Nephron (organoid): Measurements from ENCODE around the gene MITF.

Source experiments
- H3K27ac Mint-ChIP-seq, 3 experiments: 2 replicates each; pipeline ENCODE4 v1.8.0; 2020; ENCODE audit warnings: mixed read lengths in 3 of 3, mild to moderate bottlenecking in 2 of 3, moderate library complexity in 1 of 3
- H3K27me3 Mint-ChIP-seq: 2 replicates; pipeline ENCODE4 v1.8.0; 2021; ENCODE audit warnings: low read depth, mild to moderate bottlenecking, moderate library complexity, mixed read lengths
- H3K36me3 Mint-ChIP-seq: 2 replicates; pipeline ENCODE4 v1.8.0; 2020; ENCODE audit warnings: low read depth, mixed read lengths
- H3K4me1 Mint-ChIP-seq: 2 replicates; pipeline ENCODE4 v1.8.0; 2020; ENCODE audit warnings: mixed read lengths
- H3K4me3 Mint-ChIP-seq, 3 experiments: 2 replicates each; pipeline ENCODE4 v1.8.0; 2020; ENCODE audit warnings: mild to moderate bottlenecking in 3 of 3, mixed read lengths in 3 of 3, moderate library complexity in 2 of 3
- H3K9me3 Mint-ChIP-seq: 2 replicates; pipeline ENCODE4 v1.8.0; 2020; ENCODE audit warnings: mixed read lengths
- CTCF ChIP-seq, 3 experiments: fragments of 200-600 bp; sonication (generic); IDR thresholded peaks; one replicate each; pipeline ENCODE4 v1.5.0; 2021; ENCODE audit warnings: antibody characterized with exemption in 3 of 3; ENCODE audit not compliant: unreplicated experiment in 3 of 3

Gene MITF

GRCh38 chr3:69815970-69816369 is 76.7 kb downstream of the MITF start:
- no peak overlapping the region for H3K27ac Mint-ChIP-seq
- no peaks in the 10 kb centered on the region for H3K36me3 Mint-ChIP-seq
- H3K4me3 Mint-ChIP-seq, result no peak overlapping the region
- TF ChIP-seq CTCF (IDR thresholded peaks at IDR 0.05; ENCODE audit: unreplicated experiment in 3 of 3), result no peak
- H3K27me3 Mint-ChIP-seq, result no peaks in the 10 kb centered on the region
- peaks cover 14% of the 10 kb centered on the region for H3K4me1 Mint-ChIP-seq
- no peaks in the 10 kb centered on the region for H3K9me3 Mint-ChIP-seq

GRCh38 chr3:69817988-69818387 is 78.7 kb downstream of the MITF start:
- peaks cover 26% of the 10 kb centered on the region for H3K4me1 Mint-ChIP-seq
- no peaks in the 10 kb centered on the region for H3K36me3 Mint-ChIP-seq
- H3K27me3 Mint-ChIP-seq, result no peaks in the 10 kb centered on the region
- no peak for TF ChIP-seq CTCF (IDR thresholded peaks at IDR 0.05; ENCODE audit: unreplicated experiment in 3 of 3)
- H3K27ac Mint-ChIP-seq, result no peak overlapping the region
- H3K9me3 Mint-ChIP-seq, result no peaks in the 10 kb centered on the region
- H3K4me3 Mint-ChIP-seq, result no peak overlapping the region

GRCh38 chr3:69819282-69819681 is 80.0 kb downstream of the MITF start:
- TF ChIP-seq CTCF (IDR thresholded peaks at IDR 0.05; ENCODE audit: unreplicated experiment in 3 of 3), result no peak
- Mint-ChIP-seq H3K4me1 (peaks cover 26% of the 10 kb centered on the region), H3K4me3 (no peak overlapping the region), H3K9me3 (no peaks in the 10 kb centered on the region), H3K36me3 (no peaks in the 10 kb centered on the region), H3K27ac (no peak overlapping the region), H3K27me3 (no peaks in the 10 kb centered on the region)

GRCh38 chr3:69821133-69821532 is 81.9 kb downstream of the MITF start:
- Mint-ChIP-seq H3K36me3 (no peaks in the 10 kb centered on the region), H3K4me3 (no peak overlapping the region), H3K4me1 (peaks cover 21% of the 10 kb centered on the region), H3K9me3 (no peaks in the 10 kb centered on the region), H3K27me3 (no peaks in the 10 kb centered on the region), H3K27ac (peak overlapping the region in 2 of 3 experiments; percentile 5 to 57)
- no peak for TF ChIP-seq CTCF (IDR thresholded peaks at IDR 0.05; ENCODE audit: unreplicated experiment in 3 of 3)

- no peak for TF ChIP-seq CTCF (IDR thresholded peaks at IDR 0.05; ENCODE audit: unreplicated experiment in 3 of 3)
- Mint-ChIP-seq H3K4me1 (peaks cover 21% of the 10 kb centered on the region), H3K9me3 (no peaks in the 10 kb centered on the region)
Measured at GRCh38 chr3:69823743-69824142, 84.5 kb downstream of the MITF start.

GRCh38 chr3:69825446-69825845 is 86.2 kb downstream of the MITF start:
- peaks cover 3% of the 10 kb centered on the region for H3K27me3 Mint-ChIP-seq
- H3K4me3 Mint-ChIP-seq, result no peak overlapping the region
- TF ChIP-seq CTCF (IDR thresholded peaks at IDR 0.05; ENCODE audit: unreplicated experiment in 3 of 3), result no peak
- no peak overlapping the region for H3K27ac Mint-ChIP-seq
- H3K9me3 Mint-ChIP-seq, result no peaks in the 10 kb centered on the region
- H3K36me3 Mint-ChIP-seq, result no peaks in the 10 kb centered on the region
- peaks cover 17% of the 10 kb centered on the region for H3K4me1 Mint-ChIP-seq

More at GRCh38 chr3:69823743-69824142, 84.5 kb downstream of the MITF start:
- no peaks in the 10 kb centered on the region for H3K27me3 Mint-ChIP-seq
- H3K4me3 Mint-ChIP-seq, result no peak overlapping the region
- no peak overlapping the region for H3K27ac Mint-ChIP-seq
- no peaks in the 10 kb centered on the region for H3K36me3 Mint-ChIP-seq
